ENCODE measurements around the gene XAGE1B. TPM values are rescaled to one million over a fixed set of nuclear protein-coding genes. Genes with fewer than 3 reads are reported as not detected.
"Not testable (repeated sequence)": the region's sequence is repeated elsewhere in the genome, so short reads cannot be mapped to it uniquely, and the experiment has no call there.

The XAGE1B gene
- total RNA-seq: not detected

- not testable (repeated sequence) for DNase-seq, H3K36me3 ChIP-seq, H3K4me1 ChIP-seq, H3K27ac ChIP-seq, H3K27me3 ChIP-seq, H3K4me3 ChIP-seq, H3K9me3 ChIP-seq
Measured at GRCh38 chrX:52516987-52517325, at the start of gene XAGE1B. Gene XAGE1B, minus strand, starts transcription at chrX:52517063. Its CDS starts 1,536 bp downstream, at chrX:52515527.

- TF ChIP-seq POLR2A (IDR thresholded peaks at IDR 0.05) (no peak), CTCF (IDR thresholded peaks at IDR 0.05) (no peak)
- no peak for DNase-seq
- Histone ChIP-seq H3K9me3 (no peaks in the 10 kb centered on the region), H3K27ac (no peak overlapping the region), H3K4me3 (no peak overlapping the region), H3K36me3 (no peaks in the 10 kb centered on the region), H3K27me3 (no peaks in the 10 kb centered on the region), H3K4me1 (no peaks in the 10 kb centered on the region)
Measured at GRCh38 chrX:52563105-52563504, 46.2 kb upstream of the XAGE1B start.

- Histone ChIP-seq H3K27me3 (no peaks in the 10 kb centered on the region), H3K27ac (no peak overlapping the region), H3K4me1 (no peaks in the 10 kb centered on the region), H3K4me3 (no peak overlapping the region), H3K9me3 (no peaks in the 10 kb centered on the region), H3K36me3 (no peaks in the 10 kb centered on the region)
- DNase-seq: no peak
- TF ChIP-seq CTCF (IDR thresholded peaks at IDR 0.05) (no peak), POLR2A (IDR thresholded peaks at IDR 0.05) (no peak)
Measured at GRCh38 chrX:52558140-52558539, 41.3 kb upstream of the XAGE1B start.

- H3K4me3 ChIP-seq: no peak overlapping the region
- H3K4me1 ChIP-seq: no peaks in the 10 kb centered on the region
- TF ChIP-seq CTCF (IDR thresholded peaks at IDR 0.05) (no peak), POLR2A (IDR thresholded peaks at IDR 0.05) (no peak)
- DNase-seq: no peak
- H3K27me3 ChIP-seq: no peaks in the 10 kb centered on the region
- no peaks in the 10 kb centered on the region for H3K9me3 ChIP-seq
- H3K27ac ChIP-seq: no peak overlapping the region
- no peaks in the 10 kb centered on the region for H3K36me3 ChIP-seq
Measured at GRCh38 chrX:52556741-52557140, 39.9 kb upstream of the XAGE1B start.

GRCh38 chrX:52553995-52554642 is 37.3 kb upstream of the XAGE1B start:
- Histone ChIP-seq H3K27me3 (no peaks in the 10 kb centered on the region), H3K36me3 (no peaks in the 10 kb centered on the region), H3K9me3 (no peaks in the 10 kb centered on the region), H3K4me1 (no peaks in the 10 kb centered on the region), H3K27ac (no peak overlapping the region), H3K4me3 (no peak overlapping the region)
- TF ChIP-seq POLR2A (IDR thresholded peaks at IDR 0.05) (no peak), CTCF (IDR thresholded peaks at IDR 0.05) (no peak)
- no peak for DNase-seq

GRCh38 chrX:52548769-52549168 is 31.9 kb upstream of the XAGE1B start:
- DNase-seq, H3K36me3 ChIP-seq, H3K4me1 ChIP-seq, H3K27me3 ChIP-seq, H3K27ac ChIP-seq, H3K9me3 ChIP-seq, H3K4me3 ChIP-seq: not testable (repeated sequence)

All from Peyer's patch (tissue), 4 donors.